Skeletal muscle cell (primary cell): ENCODE results near the gene EHD1.
A peak's percentile ranks its signal among the peaks of the same experiment; 100 is the strongest.
"Not testable (repeated sequence)": the region's sequence is repeated elsewhere in the genome, so short reads cannot be mapped to it uniquely, and the experiment has no call there.

Source experiments
- DNase-seq: peaks from one replicate; pipeline ENCODE4 v3.0.0-alpha.2; 2010; ENCODE audit warnings: low read depth
- H3K4me3 ChIP-seq: 2 replicates; pipeline ENCODE4 v1.5.1; 2011; ENCODE audit warnings: low read depth, mild to moderate bottlenecking, control low read depth, low read length, moderate library complexity

The EHD1 gene

DNA sequence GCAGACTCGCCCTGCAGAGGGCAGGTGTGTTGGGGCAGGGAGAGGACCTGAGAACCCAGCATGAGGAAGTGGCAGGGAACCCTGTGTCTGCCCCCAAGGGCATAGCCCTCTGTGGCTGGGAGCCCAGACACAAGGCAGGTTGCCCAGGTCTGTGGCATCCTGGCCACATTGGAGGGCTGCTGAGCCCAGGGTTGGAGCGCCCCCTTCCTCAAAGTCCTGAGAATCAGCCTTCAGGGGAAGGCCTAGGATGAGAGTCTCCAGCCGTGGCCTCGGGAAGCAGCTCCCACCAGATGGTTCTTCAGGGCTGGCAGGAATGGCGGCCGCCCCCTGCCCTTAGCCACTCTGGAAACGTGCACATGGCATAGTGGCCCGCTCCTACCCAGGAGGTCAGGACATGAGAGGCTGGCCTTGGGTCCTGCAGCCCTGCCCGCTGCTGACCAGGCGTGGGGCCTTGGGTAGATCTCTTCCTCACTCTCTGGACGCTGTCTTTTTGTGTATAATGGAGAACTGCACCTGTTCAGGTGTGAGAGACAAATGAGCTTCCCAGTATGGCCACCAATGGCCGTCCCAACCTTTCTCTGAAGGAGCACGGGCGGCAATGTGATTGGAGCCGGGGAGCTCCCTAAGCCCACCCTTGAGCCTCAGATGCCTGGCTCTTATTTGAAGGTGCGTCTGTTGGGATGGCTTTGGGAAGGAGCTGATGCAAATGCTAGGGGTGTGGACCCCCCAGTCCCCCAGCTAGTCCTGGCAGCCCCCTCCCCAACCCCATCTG is 29.4 kb downstream of the EHD1 start:
- DNase-seq: no peak
- H3K4me3 ChIP-seq: no peak overlapping the region

GRCh38 chr11:64848214-64848825 is 30.1 kb downstream of the EHD1 start:
- DNase-seq: no peak
- H3K4me3 ChIP-seq: no peak overlapping the region

- peak; percentile 43 for DNase-seq
- no peak overlapping the region for H3K4me3 ChIP-seq
These were observed 31.3 kb downstream of the EHD1 start for GRCh38 chr11:64846998-64847666.

GRCh38 chr11:64845776-64846129 is 32.7 kb downstream of the EHD1 start:
- not testable (repeated sequence) for H3K4me3 ChIP-seq, DNase-seq

DNA sequence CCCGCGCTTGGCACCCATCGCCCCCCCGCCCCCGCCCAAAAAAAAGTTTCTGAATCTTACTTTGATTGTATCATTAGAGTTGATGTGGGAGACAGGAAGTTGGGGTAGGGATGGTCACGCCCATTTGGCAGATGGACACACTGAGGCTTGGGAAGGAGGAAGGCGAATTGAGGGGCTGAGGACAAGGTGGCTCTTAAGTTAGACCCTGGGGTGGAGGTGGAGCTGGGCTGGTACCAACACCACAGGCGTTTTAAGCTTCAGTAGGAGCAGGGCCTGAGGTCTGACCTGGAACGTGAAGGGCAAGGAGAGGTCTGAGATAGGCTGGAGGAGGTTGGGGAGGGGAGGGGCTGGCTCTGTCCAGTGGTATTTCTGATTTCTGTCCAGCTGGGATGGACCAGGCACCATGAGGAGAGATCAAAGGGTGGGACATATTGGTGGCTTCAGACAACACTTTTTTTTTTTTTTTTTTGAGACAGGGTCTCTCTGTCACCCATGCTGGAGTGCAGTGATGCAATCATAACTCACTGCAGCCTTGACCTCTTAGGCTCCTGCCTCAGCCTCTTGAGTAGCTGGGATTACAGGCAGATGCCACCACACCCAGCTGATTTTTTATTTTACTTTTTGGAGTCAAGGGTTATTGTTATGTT is 33.2 kb downstream of the EHD1 start:
- no peak for DNase-seq

DNA sequence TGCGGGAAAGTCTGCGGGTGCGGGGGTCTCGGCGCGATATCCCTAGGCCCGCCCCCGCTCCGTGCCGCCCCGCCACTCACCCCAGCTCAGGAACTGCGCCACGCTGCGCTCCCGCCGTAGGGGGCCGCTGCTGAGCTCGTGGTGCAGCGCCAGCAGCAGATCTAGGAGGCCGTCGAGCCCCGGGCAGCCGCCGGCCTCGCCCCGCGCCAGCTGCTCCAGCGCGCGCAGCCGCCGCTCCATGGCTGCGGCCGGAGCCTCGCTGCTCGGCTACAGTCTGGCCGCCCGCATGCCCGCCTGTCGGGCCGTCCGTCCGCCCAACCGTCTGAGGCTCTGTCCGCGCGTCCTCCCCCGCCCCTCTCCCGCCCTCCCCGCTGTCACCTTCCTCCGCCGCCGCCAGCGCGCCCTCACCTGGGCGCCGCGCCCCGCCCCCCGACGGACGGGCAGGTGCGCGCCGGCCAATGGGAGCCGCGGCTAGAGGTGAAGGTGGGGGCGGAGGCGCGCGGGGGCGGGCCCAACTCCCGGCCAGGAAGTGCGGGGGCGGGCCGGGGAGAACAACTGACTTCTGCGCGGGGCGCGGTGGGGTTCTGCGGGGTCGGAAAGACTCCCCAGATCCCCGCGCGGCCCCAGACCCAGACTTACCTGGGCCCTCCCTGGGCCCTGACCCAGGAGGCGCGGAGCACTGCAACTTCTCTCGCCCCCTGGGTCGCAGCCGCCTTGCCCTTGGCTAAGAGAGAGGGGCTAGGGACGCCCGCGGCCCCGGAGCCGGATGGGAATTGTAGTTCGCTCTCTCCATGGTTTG is 33.9 kb downstream of the EHD1 start, which contains the start of gene CDC42BPG:
TSS of gene CDC42BPG (minus strand) at position 324 of the 799 bp plus-strand sequence. CDS start at position 240, 84 bp downstream.
- DNase-seq: no peak
- H3K4me3 ChIP-seq: peak within 1 kb of the TSS; percentile 27

More for the DNA sequence above, 33.2 kb downstream of the EHD1 start:
- H3K4me3 ChIP-seq: peak overlapping the region; percentile 27

GRCh38 chr11:64843686-64844329 is 34.6 kb downstream of the EHD1 start:
- DNase-seq: no peak
- peak overlapping the region; percentile 7 for H3K4me3 ChIP-seq

DNA sequence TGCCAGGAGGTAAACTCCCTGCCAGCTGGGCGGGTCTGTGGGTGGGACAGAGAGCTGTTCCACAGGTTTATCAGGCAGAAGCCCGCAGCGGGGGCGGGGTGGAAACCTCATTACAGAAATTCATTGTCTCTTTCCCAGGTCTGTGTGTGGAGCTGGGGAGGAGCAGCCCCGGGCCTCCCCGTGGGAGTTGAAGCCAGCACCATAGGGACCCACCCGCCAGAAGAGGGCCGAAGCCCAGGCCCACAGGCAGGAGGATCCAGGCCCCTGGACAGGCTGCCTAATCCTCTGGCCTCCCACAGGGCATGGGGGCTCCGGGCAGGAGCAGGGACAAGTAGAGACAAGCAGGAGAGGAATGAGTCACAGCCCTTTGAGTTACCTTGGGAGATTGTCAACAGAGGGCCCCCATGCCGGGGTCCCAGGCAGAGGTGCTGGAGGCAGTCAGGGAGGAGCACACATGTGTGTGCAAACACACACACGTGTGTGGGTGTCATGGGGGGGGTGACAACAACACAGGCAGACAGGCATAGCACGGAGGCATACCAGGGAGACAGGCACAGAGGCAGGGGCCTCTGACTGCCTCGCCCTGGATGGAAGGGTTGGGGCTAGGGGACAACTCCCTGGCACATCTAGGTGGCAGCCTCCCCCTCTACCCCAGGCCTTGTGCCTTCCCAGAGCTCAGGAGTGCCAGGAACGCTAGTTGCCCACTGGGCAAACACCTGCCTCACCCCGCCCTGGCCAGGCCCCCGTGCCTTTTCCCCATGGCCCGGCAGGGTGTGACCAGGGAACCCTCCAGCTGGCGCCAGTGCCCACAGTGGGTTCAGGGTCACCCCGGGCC is 35.4 kb downstream of the EHD1 start:
- H3K4me3 ChIP-seq: no peak overlapping the region
- no peak for DNase-seq

GRCh38 chr11:64842366-64842759 is 36.1 kb downstream of the EHD1 start:
- no peak for DNase-seq

GRCh38 chr11:64841592-64842365 is 36.6 kb downstream of the EHD1 start:
- no peak for DNase-seq
- H3K4me3 ChIP-seq: no peak overlapping the region

More at GRCh38 chr11:64842366-64842759, 36.1 kb downstream of the EHD1 start:
- H3K4me3 ChIP-seq: no peak overlapping the region

DNA sequence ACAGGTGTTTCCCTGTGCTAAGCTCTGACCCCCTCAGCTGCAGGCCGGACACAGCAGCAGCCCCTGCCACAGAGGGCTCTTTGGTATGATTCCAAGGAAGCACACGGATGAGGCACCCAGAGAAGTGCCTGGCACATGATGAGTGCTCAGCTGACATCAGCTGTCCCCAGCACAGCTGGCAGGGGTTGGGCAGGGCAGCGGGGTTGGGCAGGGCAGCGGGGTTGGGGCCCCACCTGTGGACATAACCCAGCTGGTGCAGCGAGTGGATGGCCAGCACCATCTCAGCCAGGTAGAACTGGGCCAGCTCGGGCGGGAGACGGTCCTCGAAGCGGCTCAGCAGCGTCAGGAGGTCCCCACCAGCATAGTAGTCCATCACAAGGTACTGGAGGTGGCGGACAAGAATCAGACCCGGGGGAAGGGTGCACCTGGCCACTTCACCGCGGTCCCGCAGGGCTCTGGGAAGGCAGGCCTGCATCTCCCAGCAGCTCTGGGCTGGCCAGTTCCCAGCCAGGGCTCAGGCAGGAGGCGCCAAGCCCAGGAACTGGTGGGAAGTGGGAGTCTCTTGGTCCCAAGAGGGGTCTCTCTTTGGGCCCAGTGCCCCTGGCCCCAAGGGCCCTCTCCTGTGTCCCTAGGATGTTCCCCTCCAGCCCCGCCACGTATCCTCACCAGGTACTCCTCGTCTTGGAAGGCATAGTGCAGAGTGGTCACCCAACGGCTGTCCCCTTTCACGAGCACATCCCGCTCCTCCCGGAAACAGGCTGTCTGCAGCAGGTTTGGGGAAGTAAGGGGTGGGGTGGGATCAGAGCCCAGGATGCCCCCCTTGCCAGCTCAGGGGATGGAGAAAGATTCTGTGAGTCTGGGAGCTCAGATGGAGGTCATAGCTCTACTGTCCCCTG is 38.3 kb downstream of the EHD1 start:
- no peak overlapping the region for H3K4me3 ChIP-seq
- no peak for DNase-seq

- H3K4me3 ChIP-seq: no peak overlapping the region
These were observed 39.1 kb downstream of the EHD1 start for GRCh38 chr11:64839335-64839734.

GRCh38 chr11:64838600-64839334 is 39.7 kb downstream of the EHD1 start:
- no peak for DNase-seq
- H3K4me3 ChIP-seq: no peak overlapping the region

More at GRCh38 chr11:64839335-64839734, 39.1 kb downstream of the EHD1 start:
- no peak for DNase-seq

GRCh38 chr11:64837887-64838351 is 40.5 kb downstream of the EHD1 start:
- DNase-seq: no peak
- no peak overlapping the region for H3K4me3 ChIP-seq

GRCh38 chr11:64836448-64837072 is 41.9 kb downstream of the EHD1 start:
- H3K4me3 ChIP-seq: no peak overlapping the region
- DNase-seq: no peak
